ENCODE measurements around the gene VWC2L. TPM values are rescaled to one million over a fixed set of nuclear protein-coding genes. Genes with fewer than 3 reads are reported as not detected.

VWC2L gene
- total RNA-seq, 1 experiment from 2014 or later, result not detected

DNA sequence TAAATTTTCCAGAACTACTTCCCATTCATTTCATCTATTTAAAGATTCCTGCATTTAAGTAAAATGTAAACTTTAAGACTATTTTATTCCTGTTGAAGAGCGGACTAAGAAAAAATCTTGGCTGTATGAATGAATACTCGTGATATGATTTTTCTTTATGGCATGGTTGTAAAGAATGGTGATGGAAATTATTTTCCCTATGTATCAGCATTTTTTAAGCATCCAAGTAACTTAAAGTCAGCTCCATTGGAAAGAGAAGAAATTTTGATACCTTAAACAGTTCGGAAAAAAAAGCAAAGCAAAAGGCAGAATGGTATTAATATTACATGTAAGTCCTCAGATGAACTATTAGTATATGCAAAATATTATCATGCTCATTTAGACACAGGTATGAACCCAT, 58.9 kb downstream of the VWC2L start:
- Histone ChIP-seq H3K36me3 (ENCODE audit: insufficient read depth, low read length, poor library complexity, severe bottlenecking) (no peaks in the 10 kb centered on the region), H3K27ac (ENCODE audit: low read depth, low read length, poor library complexity, severe bottlenecking) (no peak overlapping the region), H3K9me3 (ENCODE audit: low read depth, low read length, poor library complexity, severe bottlenecking) (no peaks in the 10 kb centered on the region), H3K27me3 (replicated peaks; ENCODE audit: insufficient read depth, low read depth, low read length, poor library complexity) (no peaks in the 10 kb centered on the region), H3K4me3 (ENCODE audit: low read depth, low read length, poor library complexity, severe bottlenecking) (no peak overlapping the region), H3K4me1 (ENCODE audit: insufficient read depth, low read length, poor library complexity, severe bottlenecking) (no peaks in the 10 kb centered on the region)
- ChIA-PET POLR2A (ENCODE audit: low non-redundant PET) (no interaction called here), CTCF (no interaction called here)
- BruUV-seq (replicated peaks), result no TSS peak
- TF ChIP-seq CTCF (conservative IDR thresholded peaks at IDR 0.05; ENCODE audit: low read depth, low read length) (no peak), EZH2 (IDR thresholded peaks at IDR 0.05; ENCODE audit: borderline replicate concordance, low read depth, low read length, poor library complexity, severe bottlenecking) (no peak)
- DNase-seq (ENCODE audit: low spot score), result no peak
- intact Hi-C loops (cut with micrococcal nuclease; ENCODE audit: unreplicated experiment), result no loop called here

GRCh38 chr2:214471382-214471781, 60.5 kb downstream of the VWC2L start:
- TF ChIP-seq CTCF (conservative IDR thresholded peaks at IDR 0.05; ENCODE audit: low read depth, low read length) (no peak), EZH2 (IDR thresholded peaks at IDR 0.05; ENCODE audit: borderline replicate concordance, low read depth, low read length, poor library complexity, severe bottlenecking) (no peak)
- no peaks in the 10 kb centered on the region for H3K4me1 ChIP-seq (ENCODE audit: insufficient read depth, low read length, poor library complexity, severe bottlenecking)
- no peak for DNase-seq (ENCODE audit: low spot score)
- no TSS peak for BruUV-seq (replicated peaks)
- no peaks in the 10 kb centered on the region for H3K36me3 ChIP-seq (ENCODE audit: insufficient read depth, low read length, poor library complexity, severe bottlenecking)
- POLR2A ChIA-PET (ENCODE audit: low non-redundant PET), result no interaction called here
- CTCF ChIA-PET, result no interaction called here
- intact Hi-C loops (cut with micrococcal nuclease; ENCODE audit: unreplicated experiment), result no loop called here
- no peak overlapping the region for H3K4me3 ChIP-seq (ENCODE audit: low read depth, low read length, poor library complexity, severe bottlenecking)
- H3K27me3 ChIP-seq (replicated peaks; ENCODE audit: insufficient read depth, low read depth, low read length, poor library complexity), result no peaks in the 10 kb centered on the region
- no peaks in the 10 kb centered on the region for H3K9me3 ChIP-seq (ENCODE audit: low read depth, low read length, poor library complexity, severe bottlenecking)
- H3K27ac ChIP-seq (ENCODE audit: low read depth, low read length, poor library complexity, severe bottlenecking), result no peak overlapping the region

- Histone ChIP-seq H3K9me3 (ENCODE audit: low read depth, low read length, poor library complexity, severe bottlenecking) (no peaks in the 10 kb centered on the region), H3K4me3 (ENCODE audit: low read depth, low read length, poor library complexity, severe bottlenecking) (no peak overlapping the region), H3K4me1 (ENCODE audit: insufficient read depth, low read length, poor library complexity, severe bottlenecking) (no peaks in the 10 kb centered on the region), H3K27me3 (replicated peaks; ENCODE audit: insufficient read depth, low read depth, low read length, poor library complexity) (no peaks in the 10 kb centered on the region), H3K36me3 (ENCODE audit: insufficient read depth, low read length, poor library complexity, severe bottlenecking) (no peaks in the 10 kb centered on the region), H3K27ac (ENCODE audit: low read depth, low read length, poor library complexity, severe bottlenecking) (no peak overlapping the region)
- no TSS peak for BruUV-seq (replicated peaks)
- CTCF ChIA-PET, result no interaction called here
- POLR2A ChIA-PET (ENCODE audit: low non-redundant PET), result no interaction called here
- TF ChIP-seq EZH2 (IDR thresholded peaks at IDR 0.05; ENCODE audit: borderline replicate concordance, low read depth, low read length, poor library complexity, severe bottlenecking) (no peak), CTCF (conservative IDR thresholded peaks at IDR 0.05; ENCODE audit: low read depth, low read length) (no peak)
- DNase-seq (ENCODE audit: low spot score), result no peak
- intact Hi-C loops (cut with micrococcal nuclease; ENCODE audit: unreplicated experiment), result no loop called here
Observed at GRCh38 chr2:214471990-214472389, 61.1 kb downstream of the VWC2L start.
